Activated naive CD4-positive, alpha-beta T cell treated with anti-CD3 and anti-CD28 coated beads, Interleukin-2, amount 50 U/mL, for 24 hours (primary cell): ENCODE results near the gene LRRC28.

Source experiments
- H3K27ac Mint-ChIP-seq: one replicate; pipeline ENCODE4 v1.8.0; 2021; ENCODE audit warnings: mild to moderate bottlenecking, mixed read lengths
- H3K27me3 Mint-ChIP-seq: one replicate; pipeline ENCODE4 v1.8.0; 2021; ENCODE audit warnings: mixed read lengths
- H3K36me3 Mint-ChIP-seq: one replicate; pipeline ENCODE4 v1.8.0; 2021; ENCODE audit warnings: mixed read lengths
- H3K4me1 Mint-ChIP-seq: one replicate; pipeline ENCODE4 v1.8.0; 2021; ENCODE audit warnings: mixed read lengths
- H3K4me3 Mint-ChIP-seq: one replicate; pipeline ENCODE4 v1.8.0; 2021; ENCODE audit warnings: mild to moderate bottlenecking, mixed read lengths
- H3K9me3 Mint-ChIP-seq: one replicate; pipeline ENCODE4 v1.8.0; 2021; ENCODE audit warnings: mixed read lengths

LRRC28 gene

DNA sequence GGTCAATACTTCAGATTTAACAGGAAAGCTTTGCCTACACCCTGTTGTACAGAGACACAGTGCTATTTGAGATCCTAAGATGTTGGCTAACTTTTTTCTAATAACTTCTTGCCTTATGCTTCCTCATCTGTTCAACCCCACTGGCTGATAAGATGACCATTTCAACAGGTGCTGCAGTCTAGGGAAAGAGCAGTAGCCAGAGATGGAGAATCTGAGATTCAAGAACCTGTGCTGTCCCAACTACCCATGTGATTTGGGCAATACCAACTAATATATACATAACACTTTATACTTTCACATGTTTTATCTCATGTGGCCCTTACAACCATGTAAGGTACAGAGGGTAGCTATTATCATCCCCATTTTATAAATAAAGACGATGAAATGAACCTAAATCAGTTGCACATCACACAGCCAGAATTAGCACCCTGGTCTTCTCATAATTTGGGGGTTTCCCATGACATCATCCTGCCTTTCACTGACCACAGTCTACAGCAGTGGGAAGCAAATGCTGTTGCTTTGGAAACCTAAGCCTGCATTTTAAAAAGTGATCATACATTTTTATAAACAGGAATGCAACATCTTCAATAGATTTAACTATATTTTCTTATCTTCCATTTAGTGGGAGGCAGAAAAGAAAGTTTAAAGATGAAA, 11.6 kb upstream of the LRRC28 start:
- H3K36me3 Mint-ChIP-seq: no peaks in the 10 kb centered on the region
- H3K27ac Mint-ChIP-seq: no peak overlapping the region
- H3K27me3 Mint-ChIP-seq: peaks cover 3% of the 10 kb centered on the region
- H3K9me3 Mint-ChIP-seq: no peaks in the 10 kb centered on the region
- H3K4me1 Mint-ChIP-seq: no peaks in the 10 kb centered on the region
- no peak overlapping the region for H3K4me3 Mint-ChIP-seq

DNA sequence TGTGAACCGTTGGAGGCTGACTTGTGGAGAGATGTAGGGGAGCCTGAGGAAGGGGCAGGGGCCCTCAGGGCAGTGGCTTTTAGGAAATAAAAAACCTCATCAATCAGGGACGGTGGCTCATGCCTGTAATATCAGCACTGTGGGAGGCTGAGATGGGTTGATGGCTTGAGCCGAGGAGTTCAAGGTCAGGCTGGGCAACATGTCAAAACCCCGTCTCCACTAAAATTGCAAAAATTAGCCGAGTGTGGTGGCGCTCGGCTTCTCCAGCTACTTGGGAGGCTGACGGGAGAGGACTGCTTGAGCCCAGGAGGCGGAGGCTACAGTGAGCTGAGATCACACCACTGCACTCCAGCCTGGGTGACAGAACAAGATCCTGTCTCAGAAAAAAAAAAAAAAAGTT, 9.5 kb upstream of the LRRC28 start:
- no peaks in the 10 kb centered on the region for H3K4me1 Mint-ChIP-seq
- H3K27me3 Mint-ChIP-seq: peaks cover 3% of the 10 kb centered on the region
- no peak overlapping the region for H3K4me3 Mint-ChIP-seq
- no peaks in the 10 kb centered on the region for H3K9me3 Mint-ChIP-seq
- H3K27ac Mint-ChIP-seq: no peak overlapping the region
- H3K36me3 Mint-ChIP-seq: no peaks in the 10 kb centered on the region

DNA sequence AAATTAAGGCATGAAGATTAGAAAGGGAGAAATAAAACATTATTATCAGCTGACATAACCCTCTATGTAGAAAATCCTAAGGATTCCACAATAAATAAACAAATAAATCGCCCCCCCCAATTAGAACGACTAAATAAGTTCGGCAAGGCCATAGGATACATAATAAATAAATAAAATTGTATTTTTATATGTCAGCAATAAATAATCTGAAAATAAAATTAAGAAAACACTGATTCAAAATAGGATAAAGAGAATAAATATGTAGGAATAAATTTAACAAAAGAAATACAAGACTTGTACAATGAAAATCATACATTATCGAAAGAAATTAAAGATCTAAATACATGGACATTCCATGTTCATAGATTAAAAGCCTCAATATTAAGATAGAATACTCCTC, 7.0 kb upstream of the LRRC28 start:
- H3K4me1 Mint-ChIP-seq: no peaks in the 10 kb centered on the region
- no peak overlapping the region for H3K4me3 Mint-ChIP-seq
- peaks cover 3% of the 10 kb centered on the region for H3K27me3 Mint-ChIP-seq
- H3K9me3 Mint-ChIP-seq: no peaks in the 10 kb centered on the region
- H3K27ac Mint-ChIP-seq: no peak overlapping the region
- H3K36me3 Mint-ChIP-seq: no peaks in the 10 kb centered on the region

DNA sequence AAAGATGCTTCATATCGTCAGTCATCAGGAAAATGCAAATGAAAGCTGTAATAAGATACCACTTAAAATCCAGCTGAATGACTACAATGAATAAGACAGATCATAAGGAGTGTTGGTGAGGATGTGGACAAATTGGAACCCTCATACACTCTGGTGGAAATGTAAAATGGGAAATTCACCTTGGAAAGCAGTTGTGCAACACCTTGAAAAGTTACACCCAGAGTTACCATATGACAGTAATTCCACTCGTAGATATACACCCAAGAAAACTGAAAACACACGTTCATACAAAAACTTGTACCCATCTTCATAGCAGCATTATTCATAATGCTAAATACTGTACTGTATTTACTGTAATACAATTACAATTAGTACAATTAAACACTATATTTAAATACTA, 4.2 kb upstream of the LRRC28 start:
- Mint-ChIP-seq H3K27me3 (no peaks in the 10 kb centered on the region), H3K36me3 (no peaks in the 10 kb centered on the region), H3K4me3 (no peak overlapping the region), H3K4me1 (peaks cover 4% of the 10 kb centered on the region), H3K27ac (no peak overlapping the region), H3K9me3 (peaks cover 5% of the 10 kb centered on the region)

DNA sequence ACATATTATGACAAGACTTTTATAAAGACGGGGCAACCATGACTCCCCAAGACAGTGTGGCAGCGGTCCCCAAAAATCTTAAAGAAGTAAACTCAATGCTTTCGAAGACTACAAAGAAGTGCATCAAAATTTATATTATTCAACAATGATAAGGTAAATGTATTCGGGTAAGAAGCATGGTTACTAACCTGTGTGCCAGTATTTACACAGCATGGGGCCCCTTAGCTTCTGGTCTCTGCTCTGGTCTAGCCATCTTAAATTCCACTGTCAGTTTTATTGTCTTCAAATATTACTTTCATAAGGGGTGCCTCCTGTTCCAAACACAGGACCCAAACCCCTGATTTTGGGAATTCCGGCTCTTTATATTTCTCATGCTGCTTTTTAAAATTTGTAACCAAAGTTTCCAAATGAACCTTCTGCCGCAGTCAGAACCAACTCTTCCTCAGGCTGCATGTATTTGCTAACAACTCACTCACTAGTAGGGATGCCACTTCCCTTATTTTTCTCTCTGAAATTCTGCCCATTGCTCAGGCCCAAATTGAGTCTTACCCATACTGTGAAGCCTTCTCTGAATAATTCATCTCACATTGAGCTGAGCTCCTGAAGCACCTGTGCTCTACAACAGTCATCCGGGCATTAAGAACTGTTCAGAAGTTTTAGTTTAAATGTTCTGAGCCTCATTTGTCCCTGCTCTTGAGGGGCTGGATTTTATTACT, 3.1 kb upstream of the LRRC28 start:
- no peak overlapping the region for H3K27ac Mint-ChIP-seq
- H3K36me3 Mint-ChIP-seq: no peaks in the 10 kb centered on the region
- H3K4me1 Mint-ChIP-seq: peaks cover 15% of the 10 kb centered on the region
- no peaks in the 10 kb centered on the region for H3K27me3 Mint-ChIP-seq
- H3K9me3 Mint-ChIP-seq: peaks cover 5% of the 10 kb centered on the region
- H3K4me3 Mint-ChIP-seq: no peak overlapping the region

DNA sequence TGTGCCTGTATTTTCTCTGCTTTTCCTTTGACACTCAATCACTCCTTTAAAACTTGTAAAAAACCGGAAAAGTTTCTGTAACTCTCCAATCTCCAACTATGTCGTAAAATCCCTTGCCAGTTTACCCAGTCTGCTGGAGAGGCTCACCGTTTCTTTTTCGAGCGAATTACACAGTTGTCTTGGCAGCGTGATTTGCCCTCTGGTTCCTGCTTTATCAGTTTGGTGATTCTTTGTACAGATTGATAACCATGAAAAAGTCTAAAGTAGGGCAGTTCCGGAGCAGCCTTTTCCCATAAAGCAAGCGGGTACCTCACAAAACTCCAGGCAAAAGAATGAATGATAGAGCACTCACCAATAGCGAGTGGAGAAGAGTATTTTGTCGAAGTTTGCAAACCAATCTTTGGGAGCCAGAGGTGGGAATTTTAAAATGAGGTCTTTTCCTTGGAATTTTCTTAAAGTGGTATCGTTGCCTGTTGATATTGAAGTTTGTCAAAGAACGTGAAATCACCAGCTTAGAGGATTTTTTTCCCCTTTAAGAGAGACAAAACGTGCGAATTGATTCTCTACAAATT, 1.9 kb upstream of the LRRC28 start, which contains the start of gene TTC23:
TTC23 (minus strand) TSS at position 312 of the 572 bp plus-strand sequence. CDS start 20,869 bp downstream, outside the sequence.
- Mint-ChIP-seq H3K27ac (no peak within 1 kb of the TSS), H3K9me3 (peaks cover 5% of the 10 kb centered on the region), H3K27me3 (no peaks in the 10 kb centered on the region), H3K36me3 (no peaks in the 10 kb centered on the region), H3K4me3 (peak within 1 kb of the TSS; percentile 93), H3K4me1 (peaks cover 26% of the 10 kb centered on the region)

DNA sequence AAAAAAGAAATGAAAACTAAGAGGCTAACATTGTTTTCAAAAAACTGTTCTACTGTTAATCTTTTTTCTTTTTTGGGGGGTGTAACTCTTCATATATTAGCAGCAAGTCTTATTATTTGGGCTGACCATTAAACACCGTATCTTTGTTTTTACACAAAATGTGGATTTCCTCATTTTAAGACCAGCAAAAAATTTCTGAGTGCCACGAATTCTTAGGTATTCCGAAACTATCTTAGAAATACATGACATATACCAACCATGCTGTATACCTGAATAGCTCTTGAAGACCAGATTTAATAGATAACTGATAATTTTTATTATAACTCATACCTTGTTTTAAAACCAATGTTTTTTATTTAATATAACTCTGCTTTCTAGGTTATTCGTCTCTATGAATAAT, 1.3 kb upstream of the LRRC28 start:
- H3K36me3 Mint-ChIP-seq: no peaks in the 10 kb centered on the region
- H3K4me3 Mint-ChIP-seq: no peak overlapping the region
- no peak overlapping the region for H3K27ac Mint-ChIP-seq
- H3K4me1 Mint-ChIP-seq: peaks cover 26% of the 10 kb centered on the region
- H3K9me3 Mint-ChIP-seq: peaks cover 5% of the 10 kb centered on the region
- H3K27me3 Mint-ChIP-seq: no peaks in the 10 kb centered on the region

DNA sequence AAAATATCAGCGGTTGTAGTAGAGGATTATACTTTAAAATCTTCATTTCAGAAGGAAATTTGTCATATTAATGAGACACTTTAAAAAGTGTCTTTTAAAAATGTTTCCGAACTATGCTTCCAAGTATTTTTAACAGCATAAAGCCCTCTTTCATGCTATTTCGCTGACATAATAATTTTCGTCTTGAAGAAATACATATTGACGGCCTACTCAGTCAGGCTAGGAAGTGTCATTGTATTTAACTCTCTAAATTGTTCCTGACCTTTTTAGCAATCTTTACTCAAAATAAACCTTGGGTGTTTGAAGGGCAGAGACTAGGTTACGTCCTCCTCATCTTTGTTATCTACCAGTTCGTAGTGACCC, 806 bp upstream of the LRRC28 start:
- H3K4me3 Mint-ChIP-seq: peak overlapping the region; percentile 93
- no peaks in the 10 kb centered on the region for H3K27me3 Mint-ChIP-seq
- peaks cover 5% of the 10 kb centered on the region for H3K9me3 Mint-ChIP-seq

DNA sequence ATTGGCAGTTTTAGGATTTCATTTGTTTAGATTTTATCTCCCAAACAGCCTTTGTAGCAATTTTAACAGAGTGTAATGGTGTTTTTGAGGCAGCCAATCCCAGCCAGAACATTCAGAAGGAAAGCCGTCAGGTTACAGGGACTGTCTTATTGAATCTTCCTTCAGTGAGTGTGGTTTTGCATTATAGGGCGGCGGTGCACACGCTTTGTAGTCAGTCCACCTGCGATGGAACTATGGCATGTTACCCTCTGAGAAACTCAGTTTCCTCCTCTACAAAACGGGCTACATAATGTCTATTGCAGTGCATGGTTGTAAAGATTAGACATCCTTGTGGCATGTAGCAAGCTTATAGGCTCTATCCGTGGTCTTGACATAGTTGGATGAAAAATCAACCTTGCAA, 1.0 kb downstream of the LRRC28 start:
- Mint-ChIP-seq H3K9me3 (peaks cover 5% of the 10 kb centered on the region), H3K36me3 (peaks cover 5% of the 10 kb centered on the region), H3K27ac (no peak overlapping the region), H3K4me1 (peaks cover 26% of the 10 kb centered on the region), H3K4me3 (peak overlapping the region; percentile 93), H3K27me3 (no peaks in the 10 kb centered on the region)

More for the DNA sequence above, 806 bp upstream of the LRRC28 start:
- peaks cover 26% of the 10 kb centered on the region for H3K4me1 Mint-ChIP-seq
- H3K36me3 Mint-ChIP-seq: no peaks in the 10 kb centered on the region
- H3K27ac Mint-ChIP-seq: peak overlapping the region; percentile 94

DNA sequence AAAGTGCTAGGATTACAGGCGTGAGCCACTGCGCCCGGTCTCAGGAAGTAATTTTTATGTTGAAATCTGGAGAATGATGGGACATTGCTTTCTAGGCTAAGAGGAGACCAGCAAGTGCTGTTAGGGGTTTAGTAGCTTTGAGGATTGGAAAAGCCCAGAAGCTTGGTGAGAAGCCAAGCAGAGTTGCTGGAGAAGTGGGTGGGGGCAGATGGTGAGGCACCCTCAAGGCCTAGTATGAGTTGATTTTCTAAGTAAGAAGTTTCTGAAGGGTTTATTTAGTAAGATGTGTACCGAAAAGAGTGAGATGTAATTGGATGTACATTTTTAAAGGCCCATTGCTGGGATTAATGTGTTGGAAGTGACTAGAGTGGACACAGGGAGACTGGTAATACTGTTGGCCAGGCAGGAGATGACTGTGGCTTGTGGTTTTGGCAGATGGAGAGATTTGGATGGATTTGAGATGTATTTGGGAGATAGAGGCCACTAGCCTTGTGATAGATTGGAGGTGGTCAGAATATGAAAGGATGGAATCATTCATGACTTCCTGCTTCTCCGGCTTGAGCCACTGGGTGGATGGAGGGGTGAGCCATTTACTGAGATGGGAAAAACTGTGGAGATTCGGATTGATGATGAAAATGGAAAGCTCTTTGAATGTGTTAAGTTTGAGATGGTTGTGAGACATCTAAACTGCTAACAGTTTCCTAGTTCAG, 2.3 kb downstream of the LRRC28 start:
- Mint-ChIP-seq H3K27me3 (no peaks in the 10 kb centered on the region), H3K9me3 (peaks cover 5% of the 10 kb centered on the region), H3K36me3 (peaks cover 11% of the 10 kb centered on the region), H3K4me3 (peak overlapping the region; percentile 53), H3K4me1 (peaks cover 26% of the 10 kb centered on the region), H3K27ac (peak overlapping the region; percentile 95)

DNA sequence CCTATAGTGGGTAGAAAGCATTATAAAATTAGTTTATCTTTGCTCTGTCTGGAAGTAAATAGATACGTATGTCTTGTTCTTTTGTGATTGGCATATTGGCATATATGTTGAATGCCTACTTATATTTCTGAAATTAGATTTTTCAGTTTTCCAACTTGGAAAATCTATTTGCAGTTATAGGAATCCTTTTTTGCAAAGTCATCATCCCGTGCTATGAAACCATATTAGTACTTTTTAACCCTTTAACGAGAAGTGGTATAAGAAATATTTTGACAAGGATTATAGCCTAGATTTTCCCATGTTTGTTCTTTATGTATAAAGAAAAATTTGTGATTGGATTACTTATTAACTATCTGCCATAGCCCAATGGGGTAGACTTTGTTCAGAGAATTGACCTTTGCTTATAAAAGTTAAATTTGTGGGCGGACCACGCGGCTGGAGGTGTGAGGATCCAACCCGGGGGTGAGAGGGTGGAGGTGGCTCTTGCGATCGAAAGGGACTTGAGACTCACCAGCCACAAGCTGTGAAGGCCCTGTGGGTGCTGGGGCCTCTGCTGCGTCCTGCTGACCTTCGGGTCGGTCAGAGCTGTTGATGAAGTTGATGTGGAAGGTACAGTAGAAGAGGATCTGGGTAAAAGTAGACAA, 5.9 kb downstream of the LRRC28 start:
- no peaks in the 10 kb centered on the region for H3K9me3 Mint-ChIP-seq
- H3K4me3 Mint-ChIP-seq: no peak overlapping the region
- peaks cover 20% of the 10 kb centered on the region for H3K4me1 Mint-ChIP-seq
- H3K36me3 Mint-ChIP-seq: peaks cover 17% of the 10 kb centered on the region
- no peak overlapping the region for H3K27ac Mint-ChIP-seq
- H3K27me3 Mint-ChIP-seq: no peaks in the 10 kb centered on the region

DNA sequence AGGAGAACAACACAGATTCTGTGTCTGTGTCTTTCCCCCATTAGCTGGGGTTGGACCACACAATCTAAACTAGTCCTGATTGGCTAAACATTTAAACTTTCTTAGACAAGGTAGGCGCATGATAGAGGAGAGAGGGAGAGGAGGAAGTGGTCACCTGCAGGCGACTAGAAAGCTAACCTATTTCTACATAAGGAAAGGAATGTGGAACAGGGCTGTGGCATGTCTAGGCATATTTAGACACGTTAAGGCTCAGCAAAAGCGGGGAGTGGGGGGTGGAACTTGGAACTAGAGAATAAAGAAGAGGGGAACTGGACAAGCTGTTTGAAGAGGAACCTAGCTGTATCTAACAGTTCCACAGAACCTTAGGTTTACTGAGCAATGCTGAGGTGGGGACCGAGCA, 12.8 kb downstream of the LRRC28 start:
- no peak overlapping the region for H3K4me3 Mint-ChIP-seq
- no peaks in the 10 kb centered on the region for H3K27me3 Mint-ChIP-seq
- H3K9me3 Mint-ChIP-seq: no peaks in the 10 kb centered on the region
- H3K4me1 Mint-ChIP-seq: no peaks in the 10 kb centered on the region
- H3K27ac Mint-ChIP-seq: no peak overlapping the region
- peaks cover 4% of the 10 kb centered on the region for H3K36me3 Mint-ChIP-seq

DNA sequence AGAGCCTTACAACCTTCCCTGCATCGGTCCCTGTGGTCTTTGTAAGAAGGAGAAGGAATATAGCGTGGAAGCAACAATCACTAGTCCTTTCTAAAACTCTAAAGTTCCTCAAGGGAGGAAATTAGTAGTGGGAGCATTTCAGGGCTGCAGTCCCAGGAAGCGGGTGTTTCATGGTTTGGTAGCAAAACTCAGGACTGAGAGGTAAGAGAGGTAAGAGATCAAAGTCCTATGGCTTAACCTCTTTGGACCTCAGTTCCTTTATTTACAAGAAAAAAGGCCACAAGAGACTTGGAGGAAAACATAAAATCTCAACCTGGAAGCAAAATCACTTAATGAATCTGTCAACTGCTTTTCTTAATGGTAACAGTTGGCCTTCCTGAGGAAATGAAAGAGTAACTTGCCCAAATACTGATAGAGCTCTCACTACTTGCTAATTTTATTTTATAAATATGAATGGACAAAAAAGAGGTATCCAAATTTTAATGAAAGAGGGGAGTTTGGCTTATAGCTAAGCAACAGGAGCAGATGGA, 14.3 kb downstream of the LRRC28 start:
- Mint-ChIP-seq H3K27ac (no peak overlapping the region), H3K27me3 (no peaks in the 10 kb centered on the region), H3K4me3 (no peak overlapping the region), H3K9me3 (no peaks in the 10 kb centered on the region), H3K36me3 (peaks cover 2% of the 10 kb centered on the region), H3K4me1 (no peaks in the 10 kb centered on the region)

DNA sequence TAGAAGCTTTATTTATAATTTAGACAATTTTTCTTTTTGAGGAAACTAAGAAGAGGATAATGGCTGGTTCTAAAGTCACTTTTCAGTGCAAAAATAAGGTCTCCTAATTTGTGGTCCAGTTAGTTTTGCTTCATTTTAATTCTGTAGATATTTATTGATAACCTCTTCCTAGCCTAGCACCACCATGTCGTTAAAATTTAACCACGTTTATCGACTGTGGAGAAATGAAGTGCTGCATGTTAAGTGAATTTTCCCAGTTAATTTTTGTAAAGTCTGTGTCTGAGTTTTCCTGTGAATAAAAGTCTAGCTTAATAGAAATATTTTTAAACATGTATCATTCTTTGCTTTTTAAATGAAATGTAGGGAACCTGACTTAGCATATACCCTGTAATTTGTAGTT, 16.7 kb downstream of the LRRC28 start:
- no peak overlapping the region for H3K27ac Mint-ChIP-seq
- no peaks in the 10 kb centered on the region for H3K36me3 Mint-ChIP-seq
- no peak overlapping the region for H3K4me3 Mint-ChIP-seq
- no peaks in the 10 kb centered on the region for H3K4me1 Mint-ChIP-seq
- H3K27me3 Mint-ChIP-seq: no peaks in the 10 kb centered on the region
- no peaks in the 10 kb centered on the region for H3K9me3 Mint-ChIP-seq

DNA sequence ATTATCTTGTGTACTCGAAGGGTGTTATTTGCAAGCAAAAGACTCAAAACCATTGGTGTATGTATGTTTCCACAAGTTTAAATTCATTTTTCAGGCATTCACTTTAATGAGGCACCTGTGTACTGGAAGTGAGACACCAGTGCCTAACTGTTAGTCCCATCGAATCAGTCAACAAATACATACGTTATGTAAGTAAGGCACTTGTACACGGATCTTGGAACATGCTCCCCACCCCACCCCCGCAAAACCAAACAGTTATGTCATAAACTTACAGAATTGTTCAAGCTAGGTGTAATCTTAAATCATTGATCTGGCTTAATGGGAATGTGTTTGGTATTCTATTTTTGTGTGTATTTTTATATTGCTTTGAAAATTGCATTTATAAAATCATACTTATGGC, 17.1 kb downstream of the LRRC28 start:
- H3K4me3 Mint-ChIP-seq: no peak overlapping the region
- no peaks in the 10 kb centered on the region for H3K9me3 Mint-ChIP-seq
- no peaks in the 10 kb centered on the region for H3K27me3 Mint-ChIP-seq
- no peak overlapping the region for H3K27ac Mint-ChIP-seq
- no peaks in the 10 kb centered on the region for H3K36me3 Mint-ChIP-seq
- H3K4me1 Mint-ChIP-seq: no peaks in the 10 kb centered on the region
